Measurements from ENCODE around the gene ERLEC1.

The ERLEC1 gene

GRCh38 chr2:53867773-53868172 is 80.9 kb downstream of the ERLEC1 start:
- DNase-seq (ENCODE audit: low read depth) = no peak
- TF ChIP-seq CTCF (IDR thresholded peaks at IDR 0.05; ENCODE audit: control insufficient read depth, insufficient read depth, low read depth, low read length, missing control alignments) = no peak
- no peak overlapping the region for H3K4me3 ChIP-seq (ENCODE audit: control insufficient read depth, low read depth, low read length)
